Keratinocyte (primary cell): Measurements from ENCODE around the gene USF3.

Experiments used
- EZH2 ChIP-seq: IDR thresholded peaks from one replicate; pipeline ENCODE4 v1.6.1; 2012; ENCODE audit warnings: inconsistent platforms, mild to moderate bottlenecking, low read length, moderate library complexity
- TF ChIP-seq, protein P1 (sequence below), 3 experiments: IDR thresholded peaks in 1 of 3; conservative IDR thresholded peaks in 1 of 3; optimal IDR thresholded peaks in 1 of 3; 2 replicates in 2 of 3; 3 replicates in 1 of 3; pipeline versions ENCODE3 to v1.5.1; 2011; ENCODE audit warnings: low read length in 3 of 3, mild to moderate bottlenecking in 3 of 3, moderate library complexity in 2 of 3, control low read depth in 1 of 3, inconsistent platforms in 1 of 3; ENCODE audit not compliant: insufficient read depth in 2 of 3; ENCODE audit errors: extremely low read depth in 1 of 3

DNA sequence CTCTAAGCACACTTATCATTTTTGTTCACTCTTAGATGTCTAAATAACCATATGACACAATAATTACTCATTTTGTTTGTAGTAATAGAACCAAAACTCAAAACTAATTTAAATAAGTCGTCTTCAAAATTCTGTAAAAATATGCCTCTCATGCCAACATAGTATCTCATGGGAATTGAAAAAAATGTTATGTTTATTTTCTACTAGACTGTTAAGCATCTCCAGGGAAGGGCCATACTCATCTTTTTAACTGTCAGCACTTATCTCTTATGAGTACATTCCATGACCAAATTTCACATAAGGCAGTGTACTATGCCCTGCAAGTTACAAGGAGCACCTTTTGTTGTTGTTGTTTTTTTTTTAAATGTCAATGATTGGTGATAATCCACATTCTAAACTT is 18.3 kb upstream of the USF3 start:
- TF ChIP-seq EZH2: no peak
- TF ChIP-seq, protein P1, sequence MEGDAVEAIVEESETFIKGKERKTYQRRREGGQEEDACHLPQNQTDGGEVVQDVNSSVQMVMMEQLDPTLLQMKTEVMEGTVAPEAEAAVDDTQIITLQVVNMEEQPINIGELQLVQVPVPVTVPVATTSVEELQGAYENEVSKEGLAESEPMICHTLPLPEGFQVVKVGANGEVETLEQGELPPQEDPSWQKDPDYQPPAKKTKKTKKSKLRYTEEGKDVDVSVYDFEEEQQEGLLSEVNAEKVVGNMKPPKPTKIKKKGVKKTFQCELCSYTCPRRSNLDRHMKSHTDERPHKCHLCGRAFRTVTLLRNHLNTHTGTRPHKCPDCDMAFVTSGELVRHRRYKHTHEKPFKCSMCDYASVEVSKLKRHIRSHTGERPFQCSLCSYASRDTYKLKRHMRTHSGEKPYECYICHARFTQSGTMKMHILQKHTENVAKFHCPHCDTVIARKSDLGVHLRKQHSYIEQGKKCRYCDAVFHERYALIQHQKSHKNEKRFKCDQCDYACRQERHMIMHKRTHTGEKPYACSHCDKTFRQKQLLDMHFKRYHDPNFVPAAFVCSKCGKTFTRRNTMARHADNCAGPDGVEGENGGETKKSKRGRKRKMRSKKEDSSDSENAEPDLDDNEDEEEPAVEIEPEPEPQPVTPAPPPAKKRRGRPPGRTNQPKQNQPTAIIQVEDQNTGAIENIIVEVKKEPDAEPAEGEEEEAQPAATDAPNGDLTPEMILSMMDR (optimal IDR thresholded peaks at IDR 0.05 in 1 of 3, IDR thresholded peaks at IDR 0.05 in 1 of 3, conservative IDR thresholded peaks at IDR 0.05 in 1 of 3; ENCODE audit: extremely low read depth in 1 of 3, insufficient read depth in 2 of 3, low read length in 3 of 3): no peak
